ENCODE measurements around the gene GRAMD1B.

DNA sequence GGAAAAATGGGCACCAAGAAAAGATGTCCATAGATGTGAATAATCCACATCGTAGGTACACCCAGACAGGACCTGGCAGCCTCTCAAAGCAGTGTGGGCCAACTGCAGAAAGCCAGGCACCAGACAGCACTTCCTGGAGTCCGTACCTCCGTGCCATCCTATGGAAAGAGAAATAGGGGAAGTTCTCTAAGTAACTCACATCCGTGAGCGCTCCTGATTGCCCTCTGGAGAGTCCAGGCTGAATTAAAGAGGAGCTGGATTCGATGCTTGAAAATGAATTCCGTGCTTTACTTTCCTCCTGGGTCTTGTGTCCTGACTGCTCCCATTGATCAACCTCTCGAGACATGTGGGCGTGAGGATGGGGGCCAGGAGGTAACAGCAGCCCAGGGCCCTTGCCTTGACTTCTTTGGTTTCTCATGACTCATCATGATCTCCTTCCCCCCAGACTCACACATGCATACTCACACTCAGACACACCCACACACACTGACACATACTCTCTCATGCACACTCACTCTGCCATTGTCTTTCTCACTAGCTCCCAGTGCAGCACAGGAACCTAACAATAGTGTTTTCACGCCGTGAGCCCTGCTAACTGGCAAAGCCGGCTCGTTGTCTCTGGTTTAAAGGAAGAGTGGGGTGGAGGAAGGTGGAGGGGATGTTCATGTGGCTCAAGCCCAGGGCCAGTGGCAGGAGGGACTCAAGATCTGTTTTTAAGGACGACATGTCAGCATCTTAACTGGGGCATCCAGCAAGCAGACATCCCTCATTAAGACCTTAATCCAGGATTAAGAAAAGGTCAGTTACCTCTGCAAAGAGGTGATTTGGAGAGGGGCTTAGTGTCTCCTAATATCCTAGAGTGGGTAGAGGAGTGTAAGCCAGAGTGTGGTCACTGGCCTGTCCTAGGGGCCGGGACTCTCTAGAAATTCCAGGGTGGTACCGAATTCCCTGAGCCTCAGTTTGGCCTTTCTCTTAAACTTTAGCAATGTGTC is 120.2 kb downstream of the GRAMD1B start:
- TF ChIP-seq, protein P1, sequence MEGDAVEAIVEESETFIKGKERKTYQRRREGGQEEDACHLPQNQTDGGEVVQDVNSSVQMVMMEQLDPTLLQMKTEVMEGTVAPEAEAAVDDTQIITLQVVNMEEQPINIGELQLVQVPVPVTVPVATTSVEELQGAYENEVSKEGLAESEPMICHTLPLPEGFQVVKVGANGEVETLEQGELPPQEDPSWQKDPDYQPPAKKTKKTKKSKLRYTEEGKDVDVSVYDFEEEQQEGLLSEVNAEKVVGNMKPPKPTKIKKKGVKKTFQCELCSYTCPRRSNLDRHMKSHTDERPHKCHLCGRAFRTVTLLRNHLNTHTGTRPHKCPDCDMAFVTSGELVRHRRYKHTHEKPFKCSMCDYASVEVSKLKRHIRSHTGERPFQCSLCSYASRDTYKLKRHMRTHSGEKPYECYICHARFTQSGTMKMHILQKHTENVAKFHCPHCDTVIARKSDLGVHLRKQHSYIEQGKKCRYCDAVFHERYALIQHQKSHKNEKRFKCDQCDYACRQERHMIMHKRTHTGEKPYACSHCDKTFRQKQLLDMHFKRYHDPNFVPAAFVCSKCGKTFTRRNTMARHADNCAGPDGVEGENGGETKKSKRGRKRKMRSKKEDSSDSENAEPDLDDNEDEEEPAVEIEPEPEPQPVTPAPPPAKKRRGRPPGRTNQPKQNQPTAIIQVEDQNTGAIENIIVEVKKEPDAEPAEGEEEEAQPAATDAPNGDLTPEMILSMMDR (IDR thresholded peaks at IDR 0.05), result no peak
- TF ChIP-seq POLR2A (IDR thresholded peaks at IDR 0.05; ENCODE audit: low read depth) (no peak), EP300 (IDR thresholded peaks at IDR 0.05) (no peak), POLR2AphosphoS5 (IDR thresholded peaks at IDR 0.05) (no peak)
